Cardiac septum (tissue), 1 donor: ENCODE results near the gene KCNMA1. TPM values are rescaled to one million over a fixed set of nuclear protein-coding genes. Genes with fewer than 3 reads are reported as not detected.

Experiments used
- DNase-seq: peaks from one replicate; pipeline ENCODE4 v3.0.0-alpha.2; 2020; ENCODE audit warnings: low spot score
- intact Hi-C: fragments of 100-400 bp; cut with DNase I; formaldehyde crosslinking; loops from one replicate; pipeline ENCODE4 v1.14.0; 2022
- total RNA-seq: library from RNA; stranded (reverse); fragmentation: NEBNext Ultra II Directional; extraction: Animal tissue kit (Norgen Biotek cat#: 25700); gene quantifications from one replicate; pipeline ENCODE4 v1.2.1, GENCODE V29; 2021
- donor health status: DM: no; HTN: no; CAD: no.

KCNMA1 gene
- total RNA-seq, 1 donor from 2014 or later = 2.0 TPM

DNA sequence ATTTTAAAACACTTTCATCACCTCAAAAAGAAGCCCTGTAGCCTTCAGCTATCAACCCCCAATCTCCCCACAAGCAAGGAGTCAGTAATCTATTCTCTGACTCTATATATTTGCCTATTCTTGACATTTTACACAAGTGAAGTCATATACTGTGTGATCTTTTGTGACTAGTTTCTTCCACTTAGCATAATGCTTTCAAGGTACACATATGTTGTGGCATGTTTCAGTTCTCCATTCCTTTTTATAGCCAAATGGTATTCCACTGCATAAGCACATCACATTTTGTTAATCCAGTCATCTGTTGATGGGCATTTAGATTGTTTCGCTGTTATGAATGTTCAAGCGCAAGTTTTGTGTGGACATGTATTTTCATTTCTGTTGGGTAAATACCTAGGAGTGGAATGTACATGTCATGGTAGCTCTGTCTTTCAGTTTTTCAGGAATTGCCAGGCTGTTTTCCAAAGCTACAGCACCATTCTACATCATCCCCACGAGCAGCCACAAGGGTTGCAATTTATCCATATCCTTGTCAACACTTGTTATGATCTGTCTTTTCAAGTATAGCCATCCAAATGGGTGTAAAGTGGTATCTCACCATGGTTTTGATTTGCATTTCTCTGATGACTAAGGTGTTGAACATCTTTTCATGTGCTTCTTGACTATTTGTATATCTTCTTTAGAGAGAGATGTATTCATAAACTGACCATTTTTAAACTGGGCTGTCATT lies 405.6 kb downstream of the KCNMA1 start:
- no peak for DNase-seq
- intact Hi-C loops = no loop called here

DNA sequence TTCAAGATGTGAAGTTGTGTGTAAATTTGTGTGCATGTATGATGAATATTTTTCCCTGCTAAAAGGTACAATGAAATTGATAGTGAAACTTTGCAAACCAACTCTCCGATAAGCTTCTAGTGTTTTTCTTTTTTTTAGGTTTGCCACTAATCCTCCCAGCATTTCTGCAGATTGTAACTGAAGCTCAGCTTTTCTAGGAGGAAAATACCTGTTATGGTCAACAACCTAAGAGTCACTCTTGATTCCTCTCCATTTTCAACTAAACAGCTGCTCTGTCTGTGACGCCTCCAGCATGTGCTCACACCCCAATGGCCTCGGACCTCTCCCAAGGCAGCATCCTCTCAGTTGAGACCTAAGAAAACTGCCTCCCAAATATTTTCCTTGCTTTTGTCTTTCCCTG lies 406.2 kb downstream of the KCNMA1 start:
- no peak for DNase-seq
- intact Hi-C loops = no loop called here

DNA sequence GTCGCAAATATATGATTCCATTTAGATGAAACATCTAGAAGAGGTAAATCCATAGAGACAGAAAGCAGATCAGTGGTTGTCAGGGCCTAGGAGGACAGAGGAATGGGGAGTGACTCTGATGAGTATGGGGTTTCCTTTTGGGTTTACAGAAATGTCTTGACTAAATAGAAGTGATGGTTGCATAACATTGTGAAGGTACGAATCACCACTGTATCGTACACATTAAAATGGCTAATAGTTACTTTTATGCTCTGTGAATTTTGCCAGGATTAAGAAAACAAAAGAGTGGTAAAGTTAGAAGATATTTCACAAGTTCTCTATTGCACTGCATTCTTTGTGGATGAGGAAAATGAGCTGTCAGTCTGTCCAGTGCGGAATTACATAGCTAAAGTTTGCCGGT lies 407.4 kb downstream of the KCNMA1 start:
- DNase-seq = no peak
- intact Hi-C loops = no loop called here

DNA sequence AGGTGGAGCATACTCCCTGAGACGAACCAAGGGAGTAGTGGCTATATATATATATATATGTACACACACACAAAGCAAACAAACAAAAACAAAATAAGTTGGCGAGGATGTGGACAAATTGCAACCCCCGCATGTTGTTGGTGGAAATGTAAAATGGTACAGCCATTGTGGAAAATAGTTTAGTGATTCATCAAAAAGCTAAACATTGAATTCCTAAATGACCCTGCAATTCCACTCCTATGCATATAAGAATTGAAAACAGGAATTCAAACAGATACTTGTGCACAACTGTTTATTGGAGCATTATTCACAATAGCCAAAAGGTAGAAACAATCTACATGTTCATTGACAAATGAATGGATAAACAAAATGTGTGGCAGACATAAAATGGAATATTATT lies 407.9 kb downstream of the KCNMA1 start:
- intact Hi-C loops = no loop called here
- no peak for DNase-seq

DNA sequence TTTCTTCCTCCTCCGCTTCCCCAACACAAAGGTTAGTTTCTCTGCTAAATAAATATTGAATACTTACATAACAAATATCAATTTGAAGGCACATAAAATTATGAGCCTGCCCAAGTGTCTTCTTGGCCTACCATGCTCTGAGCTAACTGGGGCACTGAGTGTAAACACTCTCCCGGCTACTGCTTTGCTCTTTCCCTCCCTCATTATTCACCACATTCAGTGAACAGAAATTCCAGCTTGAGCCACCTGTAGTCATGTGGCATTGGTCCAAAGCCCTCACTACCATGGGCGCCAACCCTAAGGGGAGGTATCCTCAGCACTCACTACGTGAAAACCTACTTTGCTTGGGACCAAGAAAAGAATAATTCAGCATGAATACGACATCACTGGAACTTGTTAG lies 409.0 kb downstream of the KCNMA1 start:
- intact Hi-C loops = no loop called here
- DNase-seq = no peak

DNA sequence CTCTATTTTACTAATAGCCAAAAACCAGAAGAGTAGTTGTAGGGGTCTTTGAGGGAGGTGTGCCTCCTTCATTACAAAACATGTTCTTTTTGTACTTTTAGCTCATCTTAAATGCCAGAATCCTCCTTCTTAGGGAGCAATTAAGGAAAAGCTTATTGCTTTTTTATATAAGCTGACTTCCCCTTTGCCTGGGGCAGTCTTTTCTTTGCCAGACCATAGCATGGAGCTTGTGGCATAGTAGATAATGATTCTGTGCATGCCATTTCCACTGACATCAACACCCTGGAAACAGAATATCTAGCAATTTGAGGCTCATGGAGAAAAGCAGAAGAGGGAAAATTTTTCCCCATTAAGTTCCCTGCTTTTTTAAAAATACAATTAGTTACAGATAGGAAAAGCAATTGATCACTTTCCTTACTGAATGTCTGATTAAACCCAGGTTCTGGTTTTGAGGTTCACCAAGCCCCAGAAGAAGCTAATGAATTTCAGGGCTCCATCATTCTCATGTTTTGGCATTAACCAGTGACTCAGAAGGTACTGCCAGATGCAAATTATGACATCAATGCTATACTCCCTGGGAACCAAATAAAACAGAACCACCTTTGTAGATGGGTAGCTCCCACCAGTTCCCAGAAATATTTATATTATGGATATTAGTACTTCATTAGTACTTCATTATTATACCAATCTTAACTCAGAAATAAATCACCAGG lies 410.6 kb downstream of the KCNMA1 start:
- intact Hi-C loops = no loop called here
- no peak for DNase-seq

DNA sequence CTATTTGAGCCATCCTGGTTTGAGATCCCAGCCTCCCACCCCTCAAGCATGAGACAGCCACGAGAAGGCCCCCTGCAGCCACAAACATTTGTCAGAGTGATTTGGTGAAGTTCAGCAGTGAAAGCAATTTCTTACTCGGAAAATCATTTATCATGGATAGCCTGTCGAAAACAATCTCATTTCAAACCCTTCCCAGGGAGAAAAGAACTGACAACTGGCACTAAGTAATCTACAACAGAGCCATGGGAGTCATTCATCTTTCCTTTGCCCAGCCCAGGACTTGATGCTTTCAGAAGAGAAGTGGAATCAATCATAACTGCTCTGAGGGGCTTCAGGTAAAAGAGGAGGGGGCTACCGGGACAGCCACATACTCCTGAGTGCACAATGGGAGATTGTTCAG lies 411.2 kb downstream of the KCNMA1 start:
- DNase-seq = no peak
- intact Hi-C loops = no loop called here

DNA sequence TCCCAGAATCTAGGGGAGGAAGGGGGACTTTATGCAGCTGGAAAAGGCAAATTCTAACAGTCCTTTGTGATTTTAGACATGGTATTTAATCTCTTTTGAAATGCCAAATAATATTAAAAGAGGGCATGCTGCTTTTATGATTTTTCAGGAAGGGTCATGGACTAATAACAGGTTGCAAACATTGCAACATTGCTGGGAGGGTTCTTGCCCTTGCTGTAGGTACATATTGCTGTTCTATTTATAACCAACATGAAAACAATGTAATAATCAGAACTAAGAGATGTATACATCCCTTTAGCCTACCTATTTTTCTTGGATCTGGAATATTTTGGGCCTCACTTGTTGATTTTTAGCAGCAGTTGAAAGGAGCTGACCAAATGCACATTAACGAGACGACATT lies 411.6 kb downstream of the KCNMA1 start:
- no peak for DNase-seq

DNA sequence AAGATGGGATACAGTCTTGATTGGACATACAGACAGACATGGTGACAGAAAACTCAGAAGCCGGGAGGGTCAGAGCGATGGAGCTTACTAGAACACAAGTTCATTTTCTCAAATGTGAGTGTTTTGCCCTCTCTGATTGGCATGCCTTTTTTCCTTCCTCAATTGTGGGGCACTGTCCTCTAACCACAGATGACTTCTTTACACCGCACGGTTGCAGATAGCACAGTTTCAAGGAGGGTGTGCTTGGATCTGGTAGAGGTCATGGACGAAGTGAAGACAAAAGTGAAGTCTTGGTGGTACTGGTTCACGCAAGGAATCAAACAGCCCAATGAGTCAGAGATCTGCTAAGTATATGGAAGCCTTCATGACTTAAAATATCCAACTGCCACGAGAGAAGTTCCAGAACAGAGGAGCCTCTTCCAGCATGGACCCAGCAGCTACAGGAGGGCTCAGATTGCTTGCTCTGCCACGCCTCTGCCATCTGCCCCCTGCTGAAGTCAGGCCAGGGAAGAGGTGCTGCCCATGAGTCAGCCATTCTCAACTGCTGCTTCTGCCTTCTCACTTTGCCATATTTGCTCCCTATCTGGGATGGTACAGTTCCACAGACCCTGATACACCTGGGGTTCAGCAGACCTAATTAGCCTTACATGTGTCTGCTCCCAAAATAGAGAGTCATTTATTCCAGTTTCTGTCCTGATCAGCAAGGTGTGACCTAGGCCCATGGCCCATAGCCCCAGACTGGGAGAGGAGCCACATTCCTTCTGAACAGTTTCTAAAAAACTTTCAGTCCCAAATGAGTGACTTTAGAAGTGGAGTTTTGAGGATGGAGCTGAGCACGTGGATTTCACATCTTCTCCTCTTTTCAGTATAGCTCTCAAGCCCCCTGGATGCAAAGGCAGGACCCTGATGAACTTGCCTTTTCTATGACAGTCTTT lies 413.8 kb downstream of the KCNMA1 start:
- no peak for DNase-seq
- intact Hi-C loops = no loop called here

More for the DNA sequence above, 411.6 kb downstream of the KCNMA1 start:
- intact Hi-C loops = no loop called here

DNA sequence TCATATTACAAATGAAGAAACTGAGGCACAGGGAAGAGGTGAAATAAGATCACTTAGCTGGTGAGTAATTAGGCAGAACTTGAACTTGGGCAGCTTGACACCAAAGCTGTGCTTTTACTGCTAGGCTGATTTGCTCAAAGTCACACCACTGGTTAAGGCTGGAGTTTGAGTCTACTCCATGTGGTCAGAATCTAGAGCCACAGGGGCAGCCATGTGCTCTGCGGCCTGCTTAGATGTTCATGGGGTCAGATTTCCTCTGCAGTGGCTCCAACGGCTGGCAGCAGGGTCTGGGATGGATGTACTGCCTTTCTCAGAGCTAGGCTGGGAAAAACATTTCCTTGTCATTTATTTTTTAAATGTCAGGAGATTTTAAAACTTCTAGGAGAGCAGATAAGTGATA lies 417.5 kb downstream of the KCNMA1 start:
- intact Hi-C loops = no loop called here

DNA sequence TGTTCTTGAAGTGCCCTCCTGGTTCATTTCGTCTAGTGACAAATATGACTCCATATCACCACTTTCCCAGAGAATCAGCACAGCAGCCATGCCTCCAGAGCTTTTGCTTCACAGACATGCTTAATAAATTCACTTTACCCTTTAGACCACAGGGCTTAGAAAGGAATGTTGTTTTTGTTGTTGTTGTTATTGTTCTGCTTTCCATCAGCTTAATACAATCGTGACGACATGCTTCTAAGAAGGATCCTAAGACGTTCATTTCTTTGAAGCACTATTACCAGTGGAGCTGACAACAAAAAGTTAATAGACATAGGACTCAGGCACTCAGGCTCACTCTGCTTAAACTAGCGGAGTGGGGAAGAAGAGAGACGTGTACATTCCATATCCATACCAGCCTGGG lies 418.6 kb downstream of the KCNMA1 start:
- intact Hi-C loops = no loop called here
- no peak for DNase-seq

More for the DNA sequence above, 417.5 kb downstream of the KCNMA1 start:
- DNase-seq = no peak

DNA sequence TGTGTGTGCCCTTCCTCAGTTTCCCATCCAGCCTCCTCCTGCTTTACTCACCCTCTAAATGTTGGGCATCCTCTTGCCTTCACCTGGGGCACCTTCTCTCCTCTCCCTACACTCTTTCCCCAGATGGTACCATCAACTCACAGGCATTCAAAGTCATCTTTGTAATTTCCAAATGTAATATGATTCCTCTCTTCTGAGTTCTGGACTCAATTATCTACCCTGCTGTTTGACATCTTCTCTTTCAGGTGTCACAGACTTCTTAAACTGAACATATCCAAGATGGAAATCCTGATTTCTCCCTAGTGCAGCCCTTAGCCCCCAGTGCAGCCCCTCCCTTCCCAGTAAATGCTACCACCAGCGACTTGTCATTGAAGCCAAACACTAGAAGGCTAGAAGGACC lies 422.8 kb downstream of the KCNMA1 start:
- DNase-seq = no peak
- intact Hi-C loops = no loop called here

DNA sequence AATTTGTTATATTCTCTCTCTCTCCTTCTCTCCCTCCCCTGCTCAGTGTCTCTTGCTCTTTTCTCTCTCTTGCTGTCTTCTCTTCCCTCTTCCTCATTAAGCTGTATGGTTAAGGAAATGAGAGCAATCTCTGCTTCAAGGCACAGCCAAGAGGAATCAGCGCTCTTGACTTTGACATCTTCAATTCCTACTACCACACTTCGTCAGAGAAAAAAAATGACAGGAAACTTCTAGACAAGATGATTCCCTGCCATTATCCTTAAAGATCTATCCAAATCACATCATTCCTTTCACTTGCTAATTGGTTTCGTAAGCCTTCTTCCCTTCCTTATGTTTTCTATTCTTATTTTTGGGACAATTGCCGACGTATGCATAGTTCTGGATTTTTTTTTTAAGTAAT lies 425.0 kb downstream of the KCNMA1 start:
- intact Hi-C loops = no loop called here
- no peak for DNase-seq

DNA sequence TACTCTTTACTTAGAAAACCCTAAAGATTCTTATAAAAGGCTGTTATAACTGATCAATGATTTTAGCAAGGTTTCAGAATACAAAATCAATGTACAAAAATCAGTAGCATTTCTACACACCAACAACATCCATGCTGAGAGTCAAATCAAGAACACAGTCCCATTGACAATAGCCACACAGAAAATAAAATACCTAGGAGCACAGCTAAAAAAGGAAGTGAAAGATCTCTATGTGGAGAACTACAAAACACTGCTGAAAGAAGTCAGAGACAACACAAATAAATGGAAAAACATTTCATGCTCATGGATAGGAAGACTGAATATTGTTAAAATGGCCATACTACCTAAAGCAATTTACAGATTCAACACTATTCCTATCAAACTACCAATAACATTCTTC lies 427.0 kb downstream of the KCNMA1 start:
- no peak for DNase-seq
- intact Hi-C loops = no loop called here

DNA sequence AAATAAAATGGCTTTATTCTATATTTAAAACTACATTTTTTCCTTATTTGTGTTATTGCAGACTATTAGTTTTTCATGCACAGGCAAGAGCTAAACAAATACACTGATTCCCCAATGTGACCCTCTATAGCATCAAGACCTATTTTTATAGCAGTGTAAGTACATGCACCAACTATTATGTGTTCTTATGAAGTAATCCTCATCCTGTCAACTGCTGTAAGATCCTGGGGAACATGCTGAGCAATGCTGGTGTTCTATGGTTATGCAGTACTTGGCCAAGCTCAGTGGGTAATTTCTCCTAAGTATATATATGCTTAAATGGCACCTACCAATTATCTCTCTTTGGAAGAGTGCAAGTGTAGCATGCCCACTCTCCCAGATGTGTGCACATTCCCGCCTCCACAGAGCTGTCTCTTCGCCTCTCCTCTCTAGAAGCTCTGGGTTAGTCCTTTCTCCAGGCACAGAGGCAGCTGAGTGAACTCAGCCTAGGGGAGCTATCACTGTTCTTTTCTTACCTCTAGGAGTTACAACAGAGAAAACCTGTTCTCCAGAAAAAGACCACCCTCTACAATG lies 428.8 kb downstream of the KCNMA1 start:
- intact Hi-C loops = no loop called here
- no peak for DNase-seq

DNA sequence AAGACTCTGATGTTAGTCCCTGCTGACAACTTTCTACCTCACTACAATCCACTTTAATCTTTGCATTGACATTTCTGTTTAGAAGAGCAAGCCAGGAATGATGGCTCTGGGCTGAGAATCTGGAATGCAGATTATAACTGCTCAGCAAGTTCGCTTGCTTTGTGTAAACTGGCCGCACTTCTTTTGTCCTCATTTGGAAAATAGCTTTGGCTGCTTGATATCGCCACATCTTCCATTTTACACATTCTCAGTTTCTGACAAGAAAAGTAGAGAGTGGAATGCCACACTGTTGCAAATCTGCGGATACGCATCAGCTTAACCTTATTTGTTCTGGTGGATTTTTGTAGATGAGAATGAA lies 429.8 kb downstream of the KCNMA1 start:
- intact Hi-C loops = no loop called here
- DNase-seq = no peak

DNA sequence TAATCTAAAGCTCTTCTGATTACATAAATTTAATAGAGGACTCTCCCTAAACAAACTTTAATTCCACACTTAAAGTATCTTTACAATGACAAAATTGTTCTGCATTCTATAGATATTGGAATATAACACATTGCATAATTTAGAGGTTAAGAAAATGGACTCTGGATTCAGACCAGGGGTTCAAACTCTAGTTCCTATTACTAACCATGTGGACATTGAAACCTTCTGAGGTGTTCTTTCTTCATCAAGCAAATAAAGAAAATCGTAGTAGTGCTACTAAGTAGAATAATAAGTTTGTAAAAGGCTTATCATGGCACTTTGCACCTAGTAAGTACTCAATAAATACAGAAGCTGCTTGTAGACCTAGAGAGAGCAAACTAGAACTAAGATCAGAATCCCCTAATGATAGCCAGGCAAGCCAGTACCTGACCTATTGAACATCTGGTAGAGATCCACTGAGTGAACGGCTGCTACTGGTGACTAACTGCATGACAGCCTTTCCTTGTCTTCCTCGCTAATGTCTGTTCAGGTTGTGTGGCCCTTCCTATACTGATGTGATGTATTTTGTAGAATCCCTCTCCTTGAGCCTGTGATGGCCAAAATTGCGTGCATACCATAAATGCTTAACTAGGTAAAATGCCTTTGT lies 430.3 kb downstream of the KCNMA1 start:
- no peak for DNase-seq
- intact Hi-C loops = no loop called here

DNA sequence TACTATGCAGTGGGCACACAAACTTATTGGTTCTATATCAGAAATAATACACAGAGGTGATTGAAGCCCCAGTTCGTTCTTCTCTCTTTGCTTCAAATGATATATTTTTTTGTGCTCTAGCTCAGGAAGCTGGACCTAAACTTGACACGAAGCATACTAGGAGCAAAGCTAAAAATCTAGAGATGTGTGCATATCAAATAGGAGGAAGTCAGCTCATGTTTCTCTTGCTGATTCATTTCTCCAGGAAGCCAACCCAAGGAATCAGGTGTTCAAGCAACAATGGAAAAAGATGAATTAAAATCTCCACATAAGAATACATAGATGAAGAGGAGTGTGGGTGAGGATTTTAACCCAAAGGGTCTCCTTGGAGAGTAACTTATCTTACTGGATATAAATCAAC lies 432.5 kb downstream of the KCNMA1 start:
- no peak for DNase-seq
- intact Hi-C loops = no loop called here

DNA sequence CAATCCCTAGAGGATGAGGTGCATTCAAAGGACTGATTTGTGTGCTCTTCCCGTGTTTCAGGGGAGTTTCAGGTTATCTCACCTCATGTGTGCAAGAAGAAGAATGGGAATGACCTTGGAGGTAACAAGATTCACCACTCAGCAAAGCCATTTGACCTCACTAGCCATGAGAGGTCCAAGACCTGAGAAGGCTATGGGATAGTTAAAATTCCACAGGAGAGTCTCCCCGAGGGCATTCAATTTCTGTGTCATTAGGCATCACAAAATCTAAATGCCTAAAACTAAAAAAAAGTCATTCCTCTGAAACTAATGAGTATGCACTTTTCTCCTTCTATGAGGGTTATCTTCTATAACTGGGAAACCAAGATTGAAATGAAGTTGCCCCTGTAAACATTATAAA lies 433.4 kb downstream of the KCNMA1 start:
- intact Hi-C loops = no loop called here
- DNase-seq = no peak

DNA sequence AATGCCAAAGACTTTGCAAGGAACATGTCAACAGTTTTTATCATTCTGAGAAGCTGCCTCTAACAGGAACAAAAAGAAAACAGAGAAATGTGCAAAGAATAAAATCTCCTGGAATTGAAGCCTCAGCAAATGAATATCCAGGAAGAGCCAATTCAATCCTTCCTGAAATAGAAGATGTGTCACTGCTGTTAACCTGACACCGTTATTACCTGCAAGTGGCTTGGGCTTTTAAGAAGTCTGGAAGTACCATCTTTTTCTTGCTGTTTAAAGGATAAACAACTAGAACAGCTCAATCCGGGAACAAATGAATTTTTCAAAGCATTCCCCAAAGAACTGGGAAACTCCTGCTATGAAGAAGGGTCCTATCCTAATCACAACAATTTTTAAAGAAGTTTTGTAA lies 434.8 kb downstream of the KCNMA1 start:
- intact Hi-C loops = no loop called here
- no peak for DNase-seq
